GM21619 (cell line): ENCODE data around the gene RPUSD2.
"Not testable (repeated sequence)": the region's sequence is repeated elsewhere in the genome, so short reads cannot be mapped to it uniquely, and the experiment has no call there.

ENCODE experiments used
- ATAC-seq: cut with Tn5 transposase; IDR thresholded peaks from one replicate; pipeline ENCODE4 v1.9.1; 2021; ENCODE audit not compliant: unreplicated experiment

RPUSD2 gene

GRCh38 chr15:40564591-40565332 lies 4.3 kb upstream of the RPUSD2 start, which contains the start of gene CCDC32:
CCDC32 (minus strand) TSS chr15:40565042; CDS start chr15:40563015, 2,027 bp downstream.
- peak; percentile 92 for ATAC-seq

DNA sequence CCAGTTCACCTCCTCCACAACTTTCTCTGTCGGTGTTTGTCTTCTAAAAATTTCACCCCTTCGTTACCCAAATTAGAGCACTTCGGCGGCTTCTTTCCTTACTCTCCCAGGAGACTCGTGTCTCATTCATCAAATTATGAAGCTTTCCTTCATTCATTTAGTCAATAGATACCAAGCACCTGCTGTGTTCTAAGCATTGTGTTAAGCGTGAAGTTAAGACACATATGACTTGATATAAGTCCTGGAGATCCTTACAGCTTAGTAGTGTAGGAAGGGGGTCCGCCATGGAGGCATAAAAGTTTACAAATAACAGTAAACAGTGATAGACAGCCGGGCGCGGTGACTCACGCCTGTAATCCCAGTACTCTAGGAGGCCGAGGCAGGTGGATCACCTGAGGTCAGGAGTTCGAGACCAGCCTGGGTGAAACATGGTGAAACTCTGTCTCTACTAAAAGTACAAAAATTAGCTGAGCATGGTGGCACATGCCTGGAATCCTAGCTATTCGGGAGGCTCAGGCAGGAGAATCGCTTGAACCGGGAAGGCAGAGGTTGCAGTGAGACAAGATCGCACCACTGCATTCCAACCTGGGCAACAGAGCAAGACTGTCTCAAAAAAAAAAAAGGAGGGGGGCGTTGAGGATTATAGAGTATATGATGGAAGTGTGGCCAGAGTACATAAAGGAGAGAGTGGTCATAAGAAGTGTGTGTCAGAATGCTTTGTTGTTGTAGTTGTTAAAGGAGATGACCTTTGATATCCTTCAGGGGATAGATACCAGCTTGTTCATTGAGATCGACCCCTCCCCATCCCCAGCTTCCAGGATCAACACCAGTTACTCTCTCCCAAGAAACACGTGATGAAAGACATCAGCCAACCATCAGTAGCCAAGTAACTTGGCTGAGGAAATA lies 3.5 kb upstream of the RPUSD2 start:
- no peak for ATAC-seq

GRCh38 chr15:40567111-40567510 lies 2.0 kb upstream of the RPUSD2 start:
- ATAC-seq = no peak

- ATAC-seq = no peak
Observed at GRCh38 chr15:40575113-40575512, 6.0 kb downstream of the RPUSD2 start.

DNA sequence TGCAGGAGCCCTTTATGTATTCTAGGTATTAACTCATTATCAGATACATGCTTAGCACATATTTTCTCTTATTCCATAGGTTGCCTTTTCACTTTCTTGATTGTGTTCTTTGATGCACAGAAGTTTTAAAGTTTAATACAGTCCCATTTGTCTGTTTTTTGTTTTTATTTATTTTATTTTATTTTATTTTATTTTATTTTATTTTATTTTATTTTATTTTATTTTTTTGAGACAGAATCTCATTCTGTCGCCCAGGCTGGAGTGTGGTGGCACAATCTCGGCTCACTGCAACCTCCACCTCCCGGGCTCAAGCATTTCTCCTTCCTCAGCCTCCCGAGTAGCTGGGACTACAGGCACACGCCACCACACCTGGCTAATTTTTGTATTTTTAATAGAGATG lies 7.8 kb downstream of the RPUSD2 start:
- ATAC-seq = not testable (repeated sequence)

GRCh38 chr15:40578892-40579291 lies 9.8 kb downstream of the RPUSD2 start:
- ATAC-seq = no peak

GRCh38 chr15:40581796-40582195 lies 12.7 kb downstream of the RPUSD2 start:
- ATAC-seq = not testable (repeated sequence)

DNA sequence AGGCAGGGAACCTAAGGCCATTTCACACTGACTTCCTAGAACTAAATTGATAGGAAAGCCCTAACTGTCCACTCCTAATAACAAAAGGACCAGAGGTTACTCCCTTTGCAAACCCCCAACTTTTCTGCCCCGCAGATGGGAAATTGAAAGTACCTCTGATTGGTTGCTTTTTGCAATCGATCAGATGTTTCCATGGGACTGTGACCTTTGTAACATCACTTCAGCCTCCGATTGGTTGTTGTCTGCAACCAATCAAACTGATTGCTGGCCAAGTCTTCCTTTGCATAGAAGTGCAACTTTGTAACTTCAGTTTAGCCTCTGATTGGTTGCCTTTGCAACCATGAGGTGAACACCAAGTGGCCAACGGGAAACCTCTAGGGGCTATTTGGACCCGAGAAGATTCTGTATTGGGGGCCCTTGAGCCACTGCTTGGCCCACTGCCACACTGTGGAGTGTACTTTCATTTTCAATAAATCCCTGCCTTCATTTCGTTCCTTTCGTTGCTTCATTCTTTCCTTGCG lies 13.7 kb downstream of the RPUSD2 start:
- no peak for ATAC-seq

GRCh38 chr15:40584191-40584590 lies 15.1 kb downstream of the RPUSD2 start:
- no peak for ATAC-seq

DNA sequence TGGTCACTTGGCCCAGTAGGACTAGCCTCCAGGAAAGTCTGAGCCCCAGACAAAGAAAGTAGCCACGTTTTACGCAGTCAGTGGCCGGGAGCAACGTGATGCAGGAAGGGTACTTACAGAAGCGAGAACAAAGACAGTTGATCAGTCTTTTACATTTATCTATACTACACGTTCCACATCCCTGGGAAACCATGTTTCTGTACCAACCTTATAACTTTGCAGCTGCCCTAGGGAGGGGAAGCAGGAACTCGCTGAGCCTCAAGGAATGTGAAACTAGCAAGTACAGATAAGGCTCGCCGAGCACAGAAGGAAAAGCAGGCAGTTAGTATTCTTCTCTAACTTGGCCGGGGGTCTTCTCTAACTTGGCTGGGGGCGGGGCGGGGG lies 21.6 kb downstream of the RPUSD2 start:
- no peak for ATAC-seq

DNA sequence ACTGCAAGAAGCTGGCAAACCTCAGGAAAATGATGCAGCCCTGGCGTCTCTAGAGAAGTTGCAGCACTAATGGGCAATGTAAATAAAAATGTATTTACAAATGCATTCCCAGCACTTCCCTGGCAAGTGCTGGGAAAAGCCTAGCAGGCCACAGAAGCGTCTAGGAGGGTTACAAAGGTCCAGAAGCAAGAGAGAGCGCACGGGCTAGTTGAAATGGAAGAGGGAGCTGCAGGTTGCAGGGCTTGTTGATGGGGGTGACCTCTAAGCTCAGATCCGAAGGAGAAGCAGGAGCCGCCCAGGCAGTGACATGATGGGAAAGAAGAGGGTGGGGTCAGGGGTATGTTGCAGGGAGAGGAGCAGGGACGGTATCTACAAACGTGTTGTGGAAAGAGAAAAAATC lies 22.3 kb downstream of the RPUSD2 start:
- no peak for ATAC-seq

GRCh38 chr15:40593165-40593564 lies 24.1 kb downstream of the RPUSD2 start:
- no peak for ATAC-seq

- peak; percentile 59 for ATAC-seq
Observed at GRCh38 chr15:40593588-40594428, 24.7 kb downstream of the RPUSD2 start, which contains the start of gene KNL1. KNL1 (plus strand) TSS chr15:40594249; CDS start chr15:40602932, 8,683 bp downstream.

GRCh38 chr15:40594429-40594836 lies 25.3 kb downstream of the RPUSD2 start:
- ATAC-seq = peak; percentile 48

DNA sequence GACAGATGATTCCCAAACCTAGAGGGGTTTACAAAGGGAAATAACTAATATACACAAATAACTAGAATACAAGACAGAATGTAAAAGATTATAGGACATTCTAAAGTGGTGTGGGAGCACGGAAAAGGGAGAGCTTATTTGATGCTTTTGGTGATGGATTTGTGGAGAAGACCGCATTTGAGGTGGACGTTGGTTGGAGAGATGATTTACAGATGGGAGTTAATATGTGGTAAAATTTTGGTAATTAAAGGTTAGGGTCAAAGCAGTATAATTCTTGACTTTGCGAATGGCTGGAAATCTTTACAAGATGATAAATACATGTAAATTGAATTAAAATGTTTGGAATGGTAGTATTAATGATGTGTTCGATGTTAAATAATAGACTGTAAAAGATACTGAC lies 26.1 kb downstream of the RPUSD2 start:
- no peak for ATAC-seq

DNA sequence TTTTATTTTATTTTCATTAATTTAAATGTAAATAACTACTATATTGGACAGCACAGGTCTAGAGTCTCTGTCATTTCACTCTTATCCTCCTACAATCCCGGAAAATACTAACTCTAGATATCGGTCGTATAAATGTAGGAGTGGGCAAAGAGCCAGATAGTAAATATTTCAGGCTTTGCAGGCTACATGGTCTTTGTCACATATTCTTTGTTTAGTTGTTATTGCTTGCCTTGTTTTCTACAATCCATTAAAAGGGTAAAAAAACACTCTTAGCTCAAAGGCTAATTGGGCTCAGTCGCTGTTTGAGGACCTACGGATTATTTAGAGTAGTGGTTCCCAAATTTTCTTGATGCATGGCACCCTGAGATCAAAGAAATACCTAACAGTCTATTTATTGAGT lies 26.7 kb downstream of the RPUSD2 start:
- ATAC-seq = no peak

GRCh38 chr15:40597024-40597423 lies 27.9 kb downstream of the RPUSD2 start:
- ATAC-seq = no peak

- no peak for ATAC-seq
Observed at GRCh38 chr15:40598126-40598525, 29.0 kb downstream of the RPUSD2 start.

GRCh38 chr15:40598672-40599071 lies 29.6 kb downstream of the RPUSD2 start:
- no peak for ATAC-seq

DNA sequence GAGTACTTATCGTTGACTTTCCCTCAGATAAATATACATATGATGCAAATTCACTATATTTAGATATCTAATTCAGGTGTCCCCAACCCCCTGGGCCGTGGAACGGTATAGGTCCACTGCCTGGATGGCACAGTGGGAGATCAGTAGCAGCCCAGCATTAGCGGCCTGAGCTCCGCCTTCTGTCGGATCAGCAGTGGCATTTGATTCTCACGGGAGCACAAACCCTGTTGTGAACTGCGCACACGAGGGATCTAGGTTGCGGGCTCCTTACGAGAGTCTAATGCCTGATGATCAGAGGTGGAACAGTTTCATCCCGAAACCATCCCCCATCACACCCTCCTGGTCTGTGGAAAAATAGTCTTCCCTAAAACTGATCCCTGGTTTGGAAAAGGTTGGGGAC lies 31.9 kb downstream of the RPUSD2 start:
- ATAC-seq = no peak

DNA sequence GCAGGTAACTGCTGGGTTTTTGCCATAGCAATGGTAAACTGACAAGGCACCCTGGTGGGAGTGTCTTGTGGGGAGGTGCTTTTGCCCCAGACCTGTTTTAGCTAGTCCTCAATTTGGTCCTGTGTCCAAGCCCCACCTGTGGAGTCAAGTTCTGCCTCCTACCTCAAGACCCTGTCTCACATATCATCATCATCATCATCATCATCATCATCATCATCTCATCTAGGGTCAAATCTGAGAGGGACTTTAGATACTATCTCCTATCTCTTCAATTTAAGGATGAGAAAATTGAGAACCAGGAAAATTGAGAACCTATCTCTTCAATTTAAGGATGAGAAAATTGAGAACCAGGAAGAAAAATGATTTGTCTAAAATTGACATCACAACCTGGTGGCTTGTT lies 34.8 kb downstream of the RPUSD2 start:
- ATAC-seq = no peak
